CD4-positive, alpha-beta T cell treated with Interleukin-2 at 100 ng/mL for 4 hours (primary cell): ENCODE data around the gene LRP5.

Experiments used
- DNase-seq: peaks from one replicate; pipeline ENCODE4 v3.0.0-alpha.2; 2020; ENCODE audit warnings: low spot score

Gene LRP5

DNA sequence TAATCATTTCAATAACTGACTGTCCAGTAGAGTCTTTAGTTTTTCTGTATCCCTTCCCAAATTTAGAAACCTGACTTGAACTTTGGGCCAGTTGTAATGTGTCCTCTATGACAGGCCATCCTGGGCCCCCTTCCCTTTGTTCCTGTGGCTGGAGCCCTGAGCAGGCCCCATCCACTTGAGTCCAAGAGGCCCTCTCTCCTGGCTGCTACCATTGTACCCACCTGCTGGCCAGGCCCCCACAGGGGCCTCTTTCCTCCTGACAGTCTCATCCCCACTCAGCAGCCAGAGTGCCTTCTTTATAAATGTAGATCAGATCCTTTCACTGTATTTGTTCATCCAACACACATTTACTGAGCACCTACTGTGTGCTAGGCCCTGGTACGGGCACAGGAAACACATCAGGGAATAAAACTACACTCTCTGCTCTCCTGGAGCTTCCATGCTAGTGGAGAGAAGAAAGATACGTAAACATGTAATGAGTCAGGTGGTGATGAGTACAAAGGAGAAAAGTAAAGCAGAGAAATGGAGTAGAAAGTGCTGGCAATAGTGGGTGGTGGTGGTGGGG lies 2.7 kb upstream of the LRP5 start:
- DNase-seq = no peak

DNA sequence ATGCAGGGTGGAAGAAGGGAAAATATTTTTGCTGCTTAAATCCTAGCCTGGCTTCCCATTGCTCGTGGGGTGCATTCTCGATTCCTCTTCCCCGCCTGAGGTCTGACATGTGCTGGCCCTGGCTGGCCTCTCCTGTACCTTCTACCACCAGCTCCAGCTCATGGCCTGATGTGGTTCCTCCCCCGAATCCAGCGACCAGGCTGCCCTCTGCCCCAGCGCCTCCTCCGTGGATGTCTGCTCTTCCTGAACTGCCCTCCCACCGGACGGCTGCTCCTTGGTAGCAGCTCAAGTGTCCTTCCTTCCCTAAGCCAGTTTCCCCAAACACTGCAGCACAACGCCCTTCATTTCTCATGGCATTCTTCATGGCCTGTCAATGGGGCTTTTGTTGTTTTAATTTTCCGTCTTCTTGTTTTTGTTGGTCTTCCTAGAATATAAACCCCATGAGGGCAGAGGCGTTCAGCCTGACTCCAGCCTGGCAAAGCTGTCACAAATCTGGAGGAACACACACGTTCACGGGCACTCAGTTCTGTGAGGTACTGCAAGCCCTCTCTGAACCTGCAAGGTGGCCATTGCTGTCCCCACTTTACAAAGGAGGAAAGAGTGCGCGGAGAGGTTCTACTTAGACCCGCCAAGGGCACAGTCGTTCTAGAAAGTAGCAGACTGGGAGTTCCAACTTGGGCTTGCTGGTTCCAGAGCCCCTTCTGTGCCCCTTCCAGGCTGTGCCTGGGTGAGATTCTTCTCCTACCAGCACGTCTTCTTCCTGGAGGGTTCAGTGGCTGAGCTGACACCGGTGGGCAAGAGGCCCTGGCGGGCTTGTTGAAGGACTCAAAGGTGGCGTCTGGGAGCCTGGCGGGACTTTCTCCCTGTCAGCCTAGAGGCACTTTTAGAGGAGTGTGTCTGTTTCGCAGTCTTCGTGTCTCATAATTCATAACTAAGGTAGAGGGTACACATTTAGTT lies 953 bp upstream of the LRP5 start:
- no peak for DNase-seq

DNA sequence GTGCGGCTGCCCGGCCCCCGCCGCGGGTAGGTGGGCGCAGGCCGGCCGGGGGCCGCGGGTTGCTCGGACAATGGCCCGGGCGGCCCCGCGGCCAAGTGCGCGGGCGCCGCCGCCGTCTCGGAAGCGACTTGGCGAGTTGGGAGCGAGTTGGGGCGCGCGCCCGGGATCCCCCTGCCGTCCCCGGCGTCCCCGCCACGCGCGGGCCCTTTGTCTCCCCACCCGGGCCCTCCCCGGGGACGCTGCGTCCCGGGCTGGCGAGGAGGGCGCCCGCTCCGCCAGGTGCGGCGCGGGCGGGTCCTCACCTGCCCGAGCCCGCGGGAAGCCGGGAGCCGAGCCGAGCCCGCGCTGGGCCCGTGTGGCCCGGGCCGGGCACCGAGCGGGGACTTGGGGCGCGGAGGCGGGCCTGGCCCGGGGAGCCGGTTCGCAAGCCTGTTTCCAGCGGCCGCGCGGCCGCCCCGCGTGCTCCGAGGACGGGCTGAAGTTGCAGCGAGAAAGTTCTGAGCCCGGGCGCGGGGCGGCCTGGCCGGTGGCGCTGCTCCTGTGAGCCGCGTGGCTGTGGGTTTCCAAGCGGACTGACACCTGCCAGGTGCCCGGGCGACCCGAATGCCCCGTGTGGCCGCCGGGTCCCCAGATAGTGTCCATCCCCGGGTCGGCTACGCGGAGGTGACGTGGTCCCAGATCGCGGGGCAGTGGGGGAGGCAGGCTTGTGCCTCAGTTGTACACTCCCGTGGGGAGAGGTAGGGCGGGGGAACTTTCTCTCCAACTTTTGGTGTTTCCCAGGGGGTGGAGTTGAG lies 586 bp downstream of the LRP5 start:
- no peak for DNase-seq

DNA sequence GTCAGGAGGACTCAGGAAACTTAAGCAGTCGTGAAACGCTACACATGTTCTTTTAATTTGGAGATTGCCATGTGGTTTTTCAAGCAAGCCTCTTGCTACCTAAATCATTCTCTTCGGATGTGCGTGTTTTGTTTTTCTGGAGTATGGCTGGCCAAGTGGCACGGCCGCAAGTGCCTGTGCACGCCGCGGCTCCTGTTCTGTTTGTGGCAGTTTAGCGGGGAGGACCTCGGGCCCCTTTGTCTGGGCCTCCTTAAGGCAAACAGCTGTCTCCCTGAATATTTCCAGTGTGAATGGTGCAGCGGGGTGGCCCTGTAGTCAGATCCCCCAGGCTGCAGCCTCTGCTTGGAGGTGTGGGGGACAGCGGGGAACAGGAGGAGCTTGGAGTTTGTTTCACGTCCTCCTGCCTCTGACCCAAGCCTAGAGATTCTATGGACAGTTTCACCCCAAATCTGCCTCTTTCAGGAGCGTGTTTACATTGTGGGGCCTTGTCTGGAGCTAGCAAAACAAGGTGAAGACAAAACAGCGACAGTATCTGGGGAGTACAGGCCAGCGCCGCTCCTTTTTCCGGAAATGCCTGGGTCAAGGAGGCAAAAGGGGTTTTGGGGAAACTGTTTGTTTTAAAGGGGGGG lies 1.3 kb downstream of the LRP5 start:
- DNase-seq = no peak

DNA sequence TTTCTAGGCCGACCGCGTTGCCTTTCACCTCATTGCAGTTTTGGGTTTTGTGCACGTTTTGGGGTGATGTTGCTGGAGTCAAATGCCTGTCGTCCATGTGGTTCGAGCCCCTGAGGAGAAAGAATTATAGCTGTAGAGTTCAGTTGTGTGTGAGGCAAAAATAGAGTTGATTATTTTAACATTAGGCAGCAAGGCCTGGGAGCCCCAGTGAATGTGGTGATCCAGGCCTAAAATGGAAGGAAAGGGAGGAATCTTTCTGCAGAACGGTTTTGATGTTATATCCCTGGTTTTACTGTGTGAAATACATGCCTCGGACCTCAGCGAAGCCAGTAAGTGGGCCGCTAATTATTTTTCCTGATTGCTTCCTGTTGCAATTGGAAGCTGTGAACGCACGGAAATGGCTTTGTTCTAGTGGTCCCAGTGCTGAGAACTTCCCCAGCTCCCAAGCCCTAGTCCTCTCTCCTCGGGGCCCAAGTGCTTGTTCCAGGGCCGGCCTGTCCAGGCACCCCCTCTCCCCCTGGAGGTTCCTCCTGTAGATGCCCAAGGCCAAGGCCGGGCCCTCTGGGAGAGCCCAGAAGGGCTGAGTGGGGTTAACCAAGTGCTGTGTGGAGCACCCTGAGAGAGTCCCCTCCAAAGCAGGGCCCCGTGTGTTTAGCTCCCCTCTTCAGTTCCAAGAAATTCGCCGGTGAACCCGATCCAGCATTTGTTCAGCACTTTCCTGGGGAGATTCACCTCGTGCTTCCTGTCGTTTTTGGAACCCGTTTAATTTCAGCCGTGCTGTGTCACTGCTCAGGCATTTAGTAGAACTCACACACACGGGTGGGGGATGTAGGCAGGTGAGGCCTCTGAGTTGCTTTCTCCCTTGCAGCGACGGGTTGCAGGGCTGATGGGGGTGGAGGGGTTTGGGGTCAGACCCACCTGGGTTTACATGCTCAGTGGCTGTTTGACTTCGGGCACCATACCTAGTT lies 2.1 kb downstream of the LRP5 start:
- no peak for DNase-seq

DNA sequence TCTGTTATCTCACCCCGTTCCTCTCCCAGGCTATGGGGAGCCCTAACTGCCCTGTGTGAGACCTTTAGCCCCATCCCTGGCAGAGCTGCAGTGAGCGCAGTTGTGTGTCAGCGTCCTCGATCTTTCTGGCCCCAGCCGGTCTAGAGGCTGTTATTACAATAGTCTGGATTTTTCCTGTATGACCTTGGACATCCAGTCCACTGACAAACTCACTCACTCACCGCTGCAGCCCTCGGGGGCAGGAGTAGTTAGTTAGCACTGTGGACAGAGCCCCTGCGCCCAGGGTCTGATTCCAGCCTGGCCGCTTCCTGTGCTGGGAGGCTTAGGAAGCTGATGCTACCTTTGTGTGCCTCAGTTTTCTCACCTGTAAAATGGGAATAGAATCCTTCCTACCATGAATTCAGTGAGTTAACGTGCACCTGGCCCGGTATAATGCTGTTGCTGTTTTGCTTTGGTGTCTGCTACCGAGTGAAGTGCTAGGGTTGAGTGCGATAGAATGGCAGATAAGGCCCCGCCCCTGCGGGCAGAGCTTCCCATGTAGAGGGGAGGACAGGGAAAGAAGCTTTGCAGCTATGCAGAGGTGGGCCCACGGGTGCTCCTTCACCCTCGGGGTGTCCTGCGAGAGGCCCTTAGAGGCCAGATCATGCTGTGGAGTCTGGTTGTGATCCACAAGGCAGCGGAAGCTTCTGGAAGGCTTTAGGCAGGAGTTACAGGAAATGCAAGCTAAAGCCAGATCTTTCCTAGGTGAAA lies 3.0 kb downstream of the LRP5 start:
- DNase-seq = no peak

DNA sequence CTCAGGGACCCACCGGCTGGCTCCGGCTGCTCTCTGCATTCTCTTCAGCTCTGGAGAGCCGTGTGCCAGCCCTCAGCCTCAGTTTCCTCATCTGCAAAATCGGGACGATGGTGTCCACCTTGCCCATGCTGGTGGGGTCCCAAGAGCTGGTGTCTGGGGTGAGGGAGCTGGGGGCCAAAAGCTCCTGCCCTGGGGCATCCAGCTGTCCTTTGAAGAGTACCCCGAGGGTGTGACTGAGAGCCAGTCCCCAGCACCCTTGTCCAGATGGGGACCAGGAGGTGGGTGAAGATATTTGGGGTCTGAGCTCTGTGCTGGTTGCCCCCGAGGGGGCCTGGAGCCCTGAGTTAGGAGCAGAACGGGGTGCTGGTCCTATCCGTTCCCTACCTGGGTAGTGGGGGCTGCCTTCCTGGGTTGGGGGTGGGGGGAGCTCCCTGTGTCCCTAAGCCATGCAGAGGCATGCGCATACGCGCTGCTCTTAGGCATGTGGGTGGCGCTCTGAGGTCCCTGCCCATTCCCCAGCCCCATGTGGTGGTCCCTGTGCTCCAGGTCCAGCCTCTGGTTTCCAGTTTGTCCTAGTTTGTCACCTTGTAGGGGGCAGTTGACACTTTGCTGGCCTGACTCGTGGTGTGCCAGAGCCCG lies 4.9 kb downstream of the LRP5 start:
- DNase-seq = no peak

DNA sequence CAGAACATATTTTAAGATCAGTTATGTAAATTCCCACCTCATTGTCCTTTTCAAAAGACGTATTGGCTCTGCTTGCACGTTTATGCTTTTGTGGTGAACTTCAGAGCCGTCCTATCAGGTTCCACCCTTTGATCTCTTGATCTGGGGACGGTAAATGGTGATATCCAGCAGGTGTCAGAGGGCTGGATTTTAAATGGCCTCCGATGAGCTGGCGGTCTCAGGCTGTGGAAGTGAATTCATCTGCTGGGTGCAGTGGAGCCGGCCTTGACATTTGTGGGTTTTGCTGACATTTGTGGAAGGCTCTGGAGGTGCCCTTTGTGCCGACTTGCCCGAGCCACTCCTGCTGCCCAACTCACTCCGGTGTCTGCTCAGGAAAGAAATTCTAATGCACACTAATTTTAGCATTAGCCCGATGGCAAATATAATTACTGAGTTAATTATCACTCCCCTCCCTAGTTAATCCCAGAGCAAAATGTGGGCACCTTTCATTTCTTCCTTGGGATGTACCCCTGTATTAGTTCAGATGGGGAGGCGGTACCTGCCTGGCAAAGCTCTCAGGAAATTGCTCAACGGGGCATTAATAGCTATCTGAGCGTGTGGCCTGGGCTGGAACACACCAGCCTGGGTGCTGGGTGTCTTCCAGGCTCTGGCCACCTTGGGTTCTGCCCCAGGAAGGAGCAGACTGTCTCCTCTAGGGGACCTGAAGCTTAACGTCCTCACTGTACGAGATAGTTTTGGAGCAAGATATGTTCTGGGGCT lies 9.1 kb downstream of the LRP5 start:
- DNase-seq = no peak

DNA sequence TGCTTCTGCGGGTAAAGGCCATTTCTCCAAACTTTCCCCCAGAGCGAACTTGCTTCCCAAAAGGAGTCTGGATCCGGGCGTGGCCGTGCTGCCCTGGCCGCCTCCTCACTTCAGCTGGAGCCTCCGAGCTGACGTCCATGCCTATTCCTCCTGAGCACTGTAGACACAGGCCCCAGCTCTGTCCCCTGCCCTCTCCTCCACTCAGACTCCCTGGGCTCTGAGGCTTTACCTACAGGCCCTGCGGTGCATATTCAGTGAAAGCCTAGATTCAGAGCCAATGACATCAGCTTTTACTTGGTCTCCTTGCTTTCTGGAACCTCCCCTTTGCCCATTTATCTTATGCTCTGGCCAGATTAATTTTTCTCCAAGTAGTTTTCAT lies 9.7 kb downstream of the LRP5 start:
- no peak for DNase-seq

DNA sequence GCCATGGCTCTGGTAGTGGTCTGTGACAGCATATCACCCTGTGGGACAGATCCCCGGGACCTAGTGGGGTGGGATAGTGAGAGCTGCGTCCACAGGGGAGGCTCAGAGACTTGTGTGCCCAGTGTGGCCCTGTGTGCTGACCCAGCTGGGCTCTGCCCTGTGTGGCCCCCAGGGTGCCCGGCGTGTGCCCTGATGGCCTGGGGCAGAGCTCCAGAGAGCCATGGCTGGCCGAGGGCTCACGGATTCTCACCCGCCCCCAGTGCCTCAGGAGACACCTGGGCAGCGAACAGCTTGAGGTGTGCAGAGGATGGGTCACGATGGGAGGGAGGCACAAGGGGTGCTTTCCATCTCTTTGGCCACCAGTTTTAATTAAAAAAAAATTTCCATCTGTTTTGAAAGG lies 11.8 kb downstream of the LRP5 start:
- DNase-seq = no peak

DNA sequence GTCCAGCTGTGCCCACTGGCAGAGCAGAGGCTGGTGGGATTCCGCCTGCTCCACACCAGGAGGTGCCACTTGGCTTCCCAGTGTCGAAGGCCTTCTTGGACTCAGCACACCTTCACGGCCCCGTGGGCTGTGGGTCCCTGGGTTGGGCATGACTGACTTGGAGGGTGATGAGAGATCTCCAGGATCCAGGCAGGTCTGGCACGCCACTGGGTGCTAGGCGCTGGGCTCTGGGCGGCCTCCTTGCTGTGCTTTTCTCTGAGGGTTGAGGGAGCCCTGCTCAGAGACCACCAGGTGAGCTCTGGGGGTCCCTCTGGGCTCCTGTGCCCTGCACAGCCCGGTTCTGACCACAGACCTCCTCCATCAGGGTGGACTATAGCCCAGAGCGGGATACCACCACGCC lies 12.3 kb downstream of the LRP5 start:
- no peak for DNase-seq

DNA sequence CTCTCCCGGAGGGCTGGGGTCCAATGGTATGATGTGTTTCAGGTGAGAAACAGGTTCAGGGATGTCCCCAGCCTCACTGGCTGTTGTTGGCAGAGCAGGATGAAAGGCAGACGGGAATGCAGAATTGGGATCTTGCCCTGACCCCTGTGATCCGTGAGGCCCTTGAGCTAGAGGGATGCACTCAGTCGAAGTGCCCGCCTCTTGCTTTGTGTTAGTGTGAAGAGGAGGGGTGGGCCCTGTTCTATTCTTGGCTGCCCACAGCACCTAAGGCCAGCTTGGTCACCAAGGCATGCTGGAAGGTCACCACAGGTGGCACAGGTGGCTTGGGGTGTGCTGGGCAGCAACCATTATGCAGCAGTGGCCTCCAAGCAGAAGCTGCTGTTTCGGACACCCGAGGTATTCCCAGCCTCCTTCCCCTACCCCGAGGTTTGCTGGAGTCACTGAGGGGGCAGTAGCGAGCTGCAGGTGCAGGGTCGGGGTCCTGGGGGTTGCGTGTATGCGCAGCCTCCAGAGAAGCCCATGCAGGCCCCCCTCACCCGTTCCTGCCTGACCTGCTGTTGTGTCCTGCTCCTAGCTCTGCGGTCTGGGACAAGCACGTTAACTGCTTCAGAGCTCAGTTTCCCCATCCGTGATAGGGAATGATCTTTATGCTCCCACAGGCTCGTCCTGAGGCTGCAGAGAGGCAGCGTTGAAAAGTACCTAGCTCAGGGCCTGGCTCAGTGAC lies 13.0 kb downstream of the LRP5 start:
- no peak for DNase-seq

DNA sequence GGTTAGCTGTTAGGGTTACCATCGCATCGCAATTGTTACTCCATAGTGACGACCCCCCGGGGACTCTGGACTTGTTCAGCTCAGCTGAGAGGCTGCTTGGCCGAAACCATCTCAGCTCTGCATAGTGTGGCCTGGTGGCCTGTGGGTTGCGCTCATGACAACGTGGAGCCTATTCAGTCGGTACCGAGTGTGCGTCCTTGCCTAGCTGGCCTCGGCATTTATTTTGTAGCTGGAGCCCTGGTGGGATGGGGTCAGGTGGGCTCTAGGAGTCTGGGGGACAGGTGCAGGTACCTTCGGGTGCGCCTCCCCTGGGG lies 13.5 kb downstream of the LRP5 start:
- no peak for DNase-seq

DNA sequence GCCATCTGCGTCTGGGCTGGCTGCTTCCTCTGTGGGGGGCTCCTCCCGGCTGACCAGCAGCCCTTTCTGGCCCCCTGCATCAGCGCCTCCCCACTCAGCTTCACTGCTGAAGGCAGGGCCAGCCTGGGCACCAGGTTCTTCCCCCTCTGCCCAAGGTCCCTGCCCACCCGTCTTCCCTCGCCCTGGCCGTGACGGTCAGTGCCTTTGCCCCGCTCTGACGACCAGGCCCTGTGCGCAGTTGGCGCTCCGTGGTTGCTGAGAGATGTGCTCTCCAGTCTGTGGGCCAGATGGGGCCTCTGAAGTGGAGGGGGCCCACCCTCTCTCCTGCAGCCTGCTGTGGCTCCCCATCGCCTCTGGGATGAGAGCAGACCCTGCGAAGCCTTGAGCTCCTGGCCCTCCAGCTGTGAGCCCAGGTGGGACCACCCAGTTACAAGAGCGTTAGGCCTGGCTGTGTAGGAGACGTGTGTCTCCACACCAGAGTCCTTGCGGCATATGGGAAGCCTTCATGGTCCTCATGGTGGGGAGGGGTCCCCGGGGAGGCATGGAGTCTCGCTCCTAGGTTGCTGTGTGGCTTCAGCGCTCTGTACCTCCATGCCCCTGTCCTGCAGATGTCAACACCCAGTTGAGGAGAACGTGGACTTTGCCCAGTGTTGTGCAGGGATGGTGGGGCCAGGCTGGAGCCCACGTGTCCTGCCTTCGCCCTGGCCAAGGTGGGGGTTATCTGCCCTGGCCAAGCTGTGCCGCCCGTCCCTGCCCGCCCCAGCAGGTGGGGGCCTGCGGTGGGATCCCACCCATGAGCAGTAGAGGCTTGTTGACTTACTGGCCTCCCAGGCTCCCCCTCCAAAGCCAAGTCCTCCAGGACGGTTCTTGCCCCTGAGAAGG lies 14.2 kb downstream of the LRP5 start:
- DNase-seq = no peak

DNA sequence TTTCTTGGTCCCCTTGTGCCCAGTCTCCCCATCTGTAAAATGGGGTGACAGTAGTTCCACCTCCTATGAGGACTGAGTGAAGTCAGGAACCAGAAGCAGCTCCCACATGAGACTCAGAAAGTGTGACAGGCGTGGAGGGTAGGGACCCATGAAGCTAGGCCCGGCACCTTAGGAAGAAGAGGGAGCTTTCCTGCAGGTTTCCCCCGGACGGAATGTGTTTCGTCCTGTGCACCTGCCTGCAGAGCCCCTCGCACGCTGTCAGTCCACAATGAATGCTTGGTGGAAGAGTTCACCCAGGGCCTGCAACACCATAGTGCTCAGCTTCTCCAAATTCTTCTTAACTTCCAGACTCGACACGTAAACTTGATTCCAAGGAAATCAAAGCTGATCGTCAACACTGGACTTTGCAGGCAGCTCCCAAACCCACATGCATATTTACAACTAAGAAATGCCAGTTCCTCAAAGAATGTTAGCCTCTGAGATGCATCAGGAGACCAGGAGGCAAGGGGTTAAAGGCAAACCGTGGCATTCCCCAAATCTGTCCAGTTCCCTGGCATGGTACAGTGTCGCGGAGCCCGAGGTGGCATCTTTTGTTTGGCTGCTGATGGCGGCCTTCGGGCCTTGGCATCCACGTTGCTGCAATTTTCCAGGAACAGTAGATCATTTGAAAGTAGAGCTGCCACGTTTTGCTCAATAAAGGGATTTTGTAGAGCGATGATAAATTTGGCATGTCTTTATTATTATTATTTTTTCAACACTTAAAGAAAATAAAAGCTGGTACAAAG lies 15.4 kb downstream of the LRP5 start:
- no peak for DNase-seq

DNA sequence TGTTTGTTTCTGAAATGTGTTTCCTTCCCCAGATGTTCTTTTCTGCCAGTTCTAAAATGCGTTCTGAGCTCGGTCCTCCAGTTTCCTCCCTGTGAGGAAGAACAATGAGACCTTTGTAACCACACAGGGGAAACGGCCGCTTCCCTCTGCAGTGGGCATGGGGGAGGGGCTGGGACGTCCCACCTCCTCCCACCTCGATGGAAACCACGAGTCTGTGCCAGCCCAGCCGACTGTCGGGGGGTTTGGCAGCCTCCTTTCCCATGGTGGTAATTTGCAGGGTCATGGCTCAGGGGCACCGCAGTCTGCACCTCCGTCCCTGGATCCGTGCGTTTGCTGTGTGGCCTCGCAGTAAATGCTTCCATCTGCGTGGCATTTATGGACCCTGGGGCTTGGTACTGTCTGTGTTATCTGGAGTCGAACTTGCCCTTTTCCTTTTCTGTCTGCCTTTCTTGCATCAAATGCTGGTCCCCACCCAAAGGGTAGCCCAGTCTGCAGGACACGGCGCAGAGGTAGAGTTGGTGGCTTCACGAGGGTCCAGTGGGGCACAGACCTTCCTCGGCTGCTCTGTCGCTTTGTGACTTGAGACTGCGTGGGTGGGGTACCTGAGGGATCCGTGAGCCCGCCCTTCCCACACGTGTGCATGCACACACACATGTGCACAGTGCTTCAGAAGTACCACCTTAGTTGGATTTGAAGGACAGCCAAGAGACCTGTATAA lies 16.1 kb downstream of the LRP5 start:
- DNase-seq = no peak
